Thoracic aorta (tissue), 2 donors: Measurements from ENCODE around the gene OR2AT4. TPM values are rescaled to one million over a fixed set of nuclear protein-coding genes. Genes with fewer than 3 reads are reported as not detected.

Source experiments
- ATAC-seq: fragments of 150-250 bp; one replicate; pipeline ENCODE4 v1.8.0; 2017; ENCODE audit warnings: low read depth; ENCODE audit not compliant: insufficient number of reproducible peaks, low FRiP score
- DNase-seq: peaks from one replicate; pipeline ENCODE4 v3.0.0-alpha.2; 2020; ENCODE audit warnings: low spot score
- H3K27ac ChIP-seq, 2 donors: fragments of 200-600 bp; sonication (generic); 1 replicate in 1 of 2; 2 replicates in 1 of 2; pipeline ENCODE4 v1.5.1; 2016; ENCODE audit warnings: mild to moderate bottlenecking in 2 of 2, moderate library complexity in 2 of 2
- H3K27me3 ChIP-seq: fragments of 200-600 bp; sonication (generic); replicated peaks from 2 replicates; pipeline ENCODE4 v1.6.0; 2016; ENCODE audit warnings: mild to moderate bottlenecking; ENCODE audit not compliant: insufficient read depth
- H3K36me3 ChIP-seq: fragments of 200-600 bp; sonication (generic); one replicate; pipeline ENCODE4 v1.5.1; 2016
- H3K4me1 ChIP-seq, 2 donors: fragments of 200-600 bp; sonication (generic); 1 replicate in 1 of 2; 2 replicates in 1 of 2; pipeline versions ENCODE4 v1.5.1 to v1.6.0; 2016; ENCODE audit warnings: low read depth in 2 of 2, mild to moderate bottlenecking in 1 of 2; ENCODE audit not compliant: control insufficient read depth in 1 of 2
- H3K4me3 ChIP-seq: fragments of 200-600 bp; sonication (generic); 2 replicates; pipeline ENCODE4 v1.5.1; 2016; ENCODE audit warnings: mild to moderate bottlenecking
- H3K9me3 ChIP-seq: fragments of 200-600 bp; sonication (generic); 2 replicates; pipeline ENCODE4 v1.5.1; 2016
- CTCF ChIP-seq: fragments of 200-600 bp; sonication (generic); IDR thresholded peaks from one replicate; pipeline ENCODE4 v1.5.1; 2019; ENCODE audit warnings: antibody characterized with exemption
- total RNA-seq, 2 donors: library from RNA; depleted of rRNA; stranded (reverse); fragments of >200 nt; gene quantifications; one replicate each; pipeline versions ENCODE4 v1.1.0 to v1.2.3, GENCODE V29; 2016

The OR2AT4 gene
- total RNA-seq, 2 donors from 2014 or later = not detected

- Histone ChIP-seq H3K27ac (no peak overlapping the region), H3K36me3 (no peaks in the 10 kb centered on the region), H3K27me3 (no peaks in the 10 kb centered on the region), H3K4me1 (no peaks in the 10 kb centered on the region), H3K9me3 (no peaks in the 10 kb centered on the region), H3K4me3 (no peak overlapping the region)
- no peak for DNase-seq
- TF ChIP-seq CTCF = no peak
- ATAC-seq = no peak
These were observed 46.2 kb upstream of the OR2AT4 start for GRCh38 chr11:75142714-75143419.

GRCh38 chr11:75141166-75141565 is 44.5 kb upstream of the OR2AT4 start:
- Histone ChIP-seq H3K36me3 (no peaks in the 10 kb centered on the region), H3K27me3 (no peaks in the 10 kb centered on the region), H3K4me3 (no peak overlapping the region), H3K9me3 (no peaks in the 10 kb centered on the region), H3K4me1 (no peaks in the 10 kb centered on the region), H3K27ac (no peak overlapping the region)
- no peak for TF ChIP-seq CTCF
- ATAC-seq (no peak), DNase-seq (no peak)

- no peaks in the 10 kb centered on the region for H3K27me3 ChIP-seq
- no peaks in the 10 kb centered on the region for H3K9me3 ChIP-seq
- ATAC-seq = no peak
- H3K27ac ChIP-seq = no peak overlapping the region
- no peak for DNase-seq
- no peaks in the 10 kb centered on the region for H3K36me3 ChIP-seq
- TF ChIP-seq CTCF = peak; percentile 77
- H3K4me3 ChIP-seq = no peak overlapping the region
- H3K4me1 ChIP-seq = no peaks in the 10 kb centered on the region
These were observed 43.8 kb upstream of the OR2AT4 start for GRCh38 chr11:75140269-75141138.

GRCh38 chr11:75135651-75136050 is 39.0 kb upstream of the OR2AT4 start:
- no peak overlapping the region for H3K4me3 ChIP-seq
- H3K27me3 ChIP-seq = no peaks in the 10 kb centered on the region
- no peak for DNase-seq
- H3K4me1 ChIP-seq = no peaks in the 10 kb centered on the region
- H3K27ac ChIP-seq = no peak overlapping the region
- no peaks in the 10 kb centered on the region for H3K9me3 ChIP-seq
- no peak for ATAC-seq
- no peaks in the 10 kb centered on the region for H3K36me3 ChIP-seq
- no peak for TF ChIP-seq CTCF

- Histone ChIP-seq H3K9me3 (no peaks in the 10 kb centered on the region), H3K4me3 (no peak overlapping the region), H3K36me3 (no peaks in the 10 kb centered on the region), H3K27ac (no peak overlapping the region), H3K27me3 (no peaks in the 10 kb centered on the region), H3K4me1 (no peaks in the 10 kb centered on the region)
- DNase-seq (no peak), ATAC-seq (no peak)
- TF ChIP-seq CTCF = no peak
These were observed 38.5 kb upstream of the OR2AT4 start for GRCh38 chr11:75135021-75135650.
